Mesenchymal stem cell (in vitro differentiated cells and primary cell): Measurements from ENCODE around the gene SLF1.

Experiments used
- DNase-seq: peaks from one replicate; pipeline ENCODE4 v3.0.0-alpha.2; 2013
- H2AFZ ChIP-seq: one replicate; pipeline ENCODE4 v1.6.1; 2013; ENCODE audit warnings: low read depth, mild to moderate bottlenecking, control low read depth, inconsistent platforms, low read length, moderate library complexity
- H2AK5ac ChIP-seq: 2 replicates; pipeline ENCODE4 v1.6.1; 2013; ENCODE audit warnings: low read length, moderate library complexity, mild to moderate bottlenecking, inconsistent platforms; ENCODE audit not compliant: severe bottlenecking
- H2BK120ac ChIP-seq: one replicate; pipeline ENCODE4 v1.6.1; 2013; ENCODE audit warnings: low read depth, mild to moderate bottlenecking, inconsistent platforms, low read length, moderate library complexity
- H2BK12ac ChIP-seq, 2 experiments: one replicate each; pipeline ENCODE4 v1.6.1; 2013; ENCODE audit warnings: inconsistent platforms in 2 of 2, low read length in 2 of 2, mild to moderate bottlenecking in 2 of 2, moderate library complexity in 2 of 2, control low read depth in 1 of 2
- H2BK15ac ChIP-seq: one replicate; pipeline ENCODE4 v1.6.1; 2013; ENCODE audit warnings: mild to moderate bottlenecking, low read depth, inconsistent platforms; ENCODE audit not compliant: poor library complexity, severe bottlenecking
- H2BK5ac ChIP-seq: 2 replicates; pipeline ENCODE4 v1.6.1; 2013; ENCODE audit warnings: low read depth, mild to moderate bottlenecking, low read length, control low read depth, inconsistent platforms; ENCODE audit not compliant: poor library complexity, severe bottlenecking
- H3K14ac ChIP-seq, 2 experiments: one replicate each; pipeline ENCODE4 v1.6.1; 2013; ENCODE audit warnings: inconsistent platforms in 2 of 2, low read length in 2 of 2, control low read depth in 1 of 2, mild to moderate bottlenecking in 1 of 2, moderate library complexity in 1 of 2
- H3K18ac ChIP-seq, 2 experiments: one replicate each; pipeline ENCODE4 v1.6.1; 2013; ENCODE audit warnings: inconsistent platforms in 2 of 2, low read length in 2 of 2, control low read depth in 1 of 2, low read depth in 1 of 2, mild to moderate bottlenecking in 1 of 2
- H3K23ac ChIP-seq, 2 experiments: one replicate each; pipeline ENCODE4 v1.6.1; 2013; ENCODE audit warnings: inconsistent platforms in 2 of 2, low read length in 2 of 2, mild to moderate bottlenecking in 2 of 2, moderate library complexity in 2 of 2, control low read depth in 1 of 2
- H3K27ac ChIP-seq: 2 replicates; pipeline ENCODE4 v1.5.1; 2013; ENCODE audit warnings: mild to moderate bottlenecking, moderate library complexity, low read length, control low read depth, inconsistent platforms; ENCODE audit not compliant: poor library complexity, severe bottlenecking
- H3K27me3 ChIP-seq, 2 experiments: 2 replicates each; pipeline versions ENCODE4 v1.6.1 to v1.7.0; 2013; ENCODE audit warnings: low read length in 2 of 2, mild to moderate bottlenecking in 2 of 2, moderate library complexity in 2 of 2, control low read depth in 1 of 2, inconsistent platforms in 1 of 2; ENCODE audit not compliant: control insufficient read depth in 1 of 2, insufficient read depth in 1 of 2
- H3K36me3 ChIP-seq, 2 experiments: 2 replicates each; pipeline versions ENCODE4 v1.6.1 to v1.7.0; 2013; ENCODE audit warnings: low read length in 2 of 2, control low read depth in 1 of 2, inconsistent platforms in 1 of 2, low read depth in 1 of 2, mild to moderate bottlenecking in 1 of 2; ENCODE audit not compliant: insufficient read depth in 2 of 2, control insufficient read depth in 1 of 2
- H3K4ac ChIP-seq, 2 experiments: one replicate each; pipeline ENCODE4 v1.6.1; 2013; ENCODE audit warnings: inconsistent platforms in 2 of 2, low read length in 2 of 2, mild to moderate bottlenecking in 2 of 2, moderate library complexity in 2 of 2, control low read depth in 1 of 2, low read depth in 1 of 2
- H3K4me1 ChIP-seq: 2 replicates; pipeline ENCODE4 v1.6.1; 2013; ENCODE audit warnings: low read depth, low read length, control low read depth; ENCODE audit not compliant: control insufficient read depth, insufficient read depth
- H3K4me2 ChIP-seq: 2 replicates; pipeline ENCODE4 v1.6.1; 2013; ENCODE audit warnings: low read length, mild to moderate bottlenecking, inconsistent platforms; ENCODE audit not compliant: poor library complexity, severe bottlenecking
- H3K4me3 ChIP-seq, 2 experiments: 2 replicates each; pipeline versions ENCODE4 v1.5.1 to v1.7.0; 2013; ENCODE audit warnings: low read length in 2 of 2, mild to moderate bottlenecking in 2 of 2, control low read depth in 1 of 2, low read depth in 1 of 2; ENCODE audit not compliant: insufficient read depth in 1 of 2
- H3K79me1 ChIP-seq: replicated peaks from 2 replicates; pipeline ENCODE4 v1.6.1; 2013; ENCODE audit warnings: mild to moderate bottlenecking, control low read depth, low read length, inconsistent platforms; ENCODE audit not compliant: poor library complexity, severe bottlenecking
- H3K9ac ChIP-seq: 2 replicates; pipeline ENCODE4 v1.7.0; 2013; ENCODE audit warnings: mild to moderate bottlenecking, low read length, moderate library complexity
- H3K9me3 ChIP-seq: 2 replicates; pipeline ENCODE4 v1.7.0; 2013; ENCODE audit warnings: mild to moderate bottlenecking, low read length; ENCODE audit not compliant: control insufficient read depth
- H4K8ac ChIP-seq: one replicate; pipeline ENCODE4 v1.6.1; 2013; ENCODE audit warnings: inconsistent platforms, mild to moderate bottlenecking, low read length, moderate library complexity
- H4K91ac ChIP-seq: one replicate; pipeline ENCODE4 v1.6.1; 2013; ENCODE audit warnings: mild to moderate bottlenecking, low read length, inconsistent platforms
- WGBS: methylation state at CpG from one replicate; pipeline ENCODE4 v1.1.7; 2013; ENCODE audit warnings: mixed read lengths; 5-methylcytosine and 5-hydroxymethylcytosine counted together

SLF1 gene

DNA sequence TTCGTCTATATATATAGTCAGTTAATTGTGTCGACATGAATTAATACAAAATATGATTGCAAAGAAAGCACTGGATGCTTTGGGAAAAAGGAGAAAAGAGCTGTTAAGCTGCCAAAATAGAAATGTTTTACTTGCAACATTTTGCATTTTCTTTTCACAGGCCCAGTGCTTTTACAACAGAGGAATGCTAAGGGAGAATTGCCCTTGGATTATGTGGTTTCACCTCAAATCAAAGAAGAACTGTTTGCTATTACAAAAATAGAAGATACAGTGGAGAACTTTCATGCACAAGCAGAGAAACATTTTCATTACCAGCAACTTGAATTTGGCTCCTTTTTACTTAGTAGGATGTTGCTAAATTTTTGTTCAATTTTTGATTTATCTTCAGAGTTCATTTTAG, 76.2 kb downstream of the SLF1 start:
- H2BK12ac ChIP-seq, result no peak overlapping the region
- H3K27ac ChIP-seq, result no peak overlapping the region
- no peak overlapping the region for H2AK5ac ChIP-seq
- H3K4me2 ChIP-seq, result no peak overlapping the region
- no peak overlapping the region for H2BK5ac ChIP-seq
- WGBS, result 100% methylated on average over 1 of the region's 2 CpGs
- no peak overlapping the region for H3K4me3 ChIP-seq
- DNase-seq, result no peak
- H2BK120ac ChIP-seq, result no peak overlapping the region
- no peak overlapping the region for H3K14ac ChIP-seq
- no peak overlapping the region for H2BK15ac ChIP-seq
- no peak overlapping the region for H3K23ac ChIP-seq
- H3K9me3 ChIP-seq, result no peaks in the 10 kb centered on the region
- H3K4ac ChIP-seq, result no peak overlapping the region
- H3K9ac ChIP-seq, result no peak overlapping the region
- H3K27me3 ChIP-seq, result no peaks in the 10 kb centered on the region
- H4K91ac ChIP-seq, result no peak overlapping the region
- no peak overlapping the region for H2AFZ ChIP-seq
- no peak overlapping the region for H4K8ac ChIP-seq
- no peak overlapping the region for H3K18ac ChIP-seq
- H3K4me1 ChIP-seq, result peaks cover 2% of the 10 kb centered on the region
- H3K79me1 ChIP-seq, result no peaks in the 10 kb centered on the region
- H3K36me3 ChIP-seq, result peaks cover 0 to under 1% of the 10 kb centered on the region in 2 experiments

DNA sequence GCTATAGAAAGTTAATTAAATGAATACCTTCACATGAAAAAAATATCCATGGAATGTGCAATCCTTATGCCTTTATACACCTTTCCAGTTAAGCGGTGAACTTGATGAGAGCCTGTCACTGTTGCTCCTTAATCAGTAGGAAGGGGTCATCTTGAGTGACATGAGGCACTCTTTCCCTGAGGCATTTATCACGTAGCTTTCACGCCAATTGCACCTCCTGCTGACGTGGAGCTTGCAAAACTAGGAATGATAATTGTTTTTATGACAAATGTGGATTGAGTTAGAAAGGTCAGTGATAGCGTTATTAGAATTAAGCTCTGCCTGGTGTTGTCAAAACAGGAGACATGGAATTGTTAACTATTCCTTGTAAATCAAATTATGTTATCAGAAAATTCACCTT, 79.7 kb downstream of the SLF1 start:
- Histone ChIP-seq H3K27ac (no peak overlapping the region), H2BK15ac (no peak overlapping the region), H2BK12ac (no peak overlapping the region), H2BK120ac (no peak overlapping the region), H2AFZ (no peak overlapping the region), H3K4ac (no peak overlapping the region), H3K4me2 (no peak overlapping the region), H3K36me3 (no peaks in the 10 kb centered on the region), H4K91ac (no peak overlapping the region), H2BK5ac (no peak overlapping the region), H3K9ac (no peak overlapping the region), H4K8ac (no peak overlapping the region), H3K4me3 (no peak overlapping the region), H3K18ac (no peak overlapping the region), H2AK5ac (no peak overlapping the region), H3K4me1 (no peaks in the 10 kb centered on the region), H3K23ac (no peak overlapping the region), H3K14ac (no peak overlapping the region), H3K79me1 (no peaks in the 10 kb centered on the region), H3K27me3 (no peaks in the 10 kb centered on the region), H3K9me3 (no peaks in the 10 kb centered on the region)
- DNase-seq, result no peak
- 96% methylated on average over 4 of the region's 5 CpGs for WGBS

DNA sequence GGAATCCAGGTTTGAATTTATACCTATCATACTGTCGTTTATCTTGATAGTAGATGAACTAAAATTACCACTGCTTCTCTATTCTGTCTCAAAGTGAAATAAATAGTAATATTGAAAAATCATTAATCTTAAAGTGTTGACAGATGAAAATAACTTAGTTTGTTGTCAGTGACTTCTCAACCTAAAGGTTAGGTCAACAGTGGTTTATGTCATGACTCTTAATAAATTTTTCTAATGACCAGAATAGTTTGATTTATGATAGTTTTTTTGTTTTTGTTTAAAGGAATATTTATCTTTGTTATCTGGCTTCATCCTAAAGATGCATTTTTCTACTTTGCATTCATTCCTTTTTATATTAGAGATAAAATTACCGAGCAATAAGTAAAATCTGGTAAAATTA, 81.1 kb downstream of the SLF1 start:
- Histone ChIP-seq H3K27ac (no peak overlapping the region), H2BK5ac (no peak overlapping the region), H3K4ac (no peak overlapping the region), H3K36me3 (no peaks in the 10 kb centered on the region), H3K14ac (no peak overlapping the region), H2AFZ (no peak overlapping the region), H4K91ac (no peak overlapping the region), H3K79me1 (no peaks in the 10 kb centered on the region), H2AK5ac (no peak overlapping the region), H3K23ac (no peak overlapping the region), H4K8ac (no peak overlapping the region), H2BK15ac (no peak overlapping the region), H2BK120ac (no peak overlapping the region), H3K18ac (no peak overlapping the region), H3K4me1 (no peaks in the 10 kb centered on the region), H3K9me3 (no peaks in the 10 kb centered on the region), H2BK12ac (no peak overlapping the region), H3K9ac (no peak overlapping the region), H3K4me2 (no peak overlapping the region), H3K27me3 (no peaks in the 10 kb centered on the region), H3K4me3 (no peak overlapping the region)
- 100% methylated on average over 2 of the region's 2 CpGs for whole genome bisulfite sequencing
- no peak for DNase-seq

DNA sequence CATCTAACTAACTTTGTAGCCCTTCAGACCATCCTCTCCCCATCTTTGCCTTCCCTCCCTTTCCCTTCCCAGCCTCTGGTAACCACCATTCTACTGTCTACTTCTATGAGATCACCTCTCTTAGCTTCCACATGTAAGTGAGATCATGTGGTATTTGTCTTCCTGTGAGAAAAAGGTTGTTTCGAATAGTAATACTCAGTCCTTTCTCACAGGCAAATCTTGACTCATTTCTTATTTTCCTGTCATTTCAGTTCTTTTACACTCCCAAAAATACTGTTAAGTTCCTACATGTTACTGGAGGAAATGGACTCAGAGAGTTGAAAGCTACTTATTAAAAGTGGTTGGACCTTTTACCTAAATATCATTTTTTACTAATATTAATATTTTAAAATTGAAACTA, 82.1 kb downstream of the SLF1 start:
- Histone ChIP-seq H3K4ac (no peak overlapping the region), H4K91ac (no peak overlapping the region), H2AK5ac (no peak overlapping the region), H3K18ac (no peak overlapping the region), H2BK5ac (no peak overlapping the region), H2BK12ac (no peak overlapping the region), H2BK120ac (no peak overlapping the region), H3K14ac (no peak overlapping the region), H3K27ac (no peak overlapping the region), H2AFZ (no peak overlapping the region), H3K4me2 (no peak overlapping the region), H3K4me1 (no peaks in the 10 kb centered on the region), H3K9me3 (no peaks in the 10 kb centered on the region), H3K4me3 (no peak overlapping the region), H3K9ac (no peak overlapping the region), H3K79me1 (no peaks in the 10 kb centered on the region), H4K8ac (no peak overlapping the region), H3K23ac (no peak overlapping the region), H3K36me3 (no peaks in the 10 kb centered on the region), H2BK15ac (no peak overlapping the region), H3K27me3 (no peaks in the 10 kb centered on the region)
- no CpG with 5 or more reads among the region's 1 CpG for WGBS
- DNase-seq, result no peak
